ENCODE measurements around the gene ZZZ3.
"Not testable (repeated sequence)": the region's sequence is repeated elsewhere in the genome, so short reads cannot be mapped to it uniquely, and the experiment has no call there.

The ZZZ3 gene

GRCh38 chr1:77716065-77716464 is 33.6 kb upstream of the ZZZ3 start:
- H3K9ac ChIP-seq (ENCODE audit: low read length): no peak overlapping the region
- H4K20me1 ChIP-seq (ENCODE audit: insufficient read depth, low read length): no peaks in the 10 kb centered on the region
- TF ChIP-seq EZH2phosphoT487 (IDR thresholded peaks at IDR 0.05; ENCODE audit: low read depth): no peak
- TF ChIP-seq, protein P1, sequence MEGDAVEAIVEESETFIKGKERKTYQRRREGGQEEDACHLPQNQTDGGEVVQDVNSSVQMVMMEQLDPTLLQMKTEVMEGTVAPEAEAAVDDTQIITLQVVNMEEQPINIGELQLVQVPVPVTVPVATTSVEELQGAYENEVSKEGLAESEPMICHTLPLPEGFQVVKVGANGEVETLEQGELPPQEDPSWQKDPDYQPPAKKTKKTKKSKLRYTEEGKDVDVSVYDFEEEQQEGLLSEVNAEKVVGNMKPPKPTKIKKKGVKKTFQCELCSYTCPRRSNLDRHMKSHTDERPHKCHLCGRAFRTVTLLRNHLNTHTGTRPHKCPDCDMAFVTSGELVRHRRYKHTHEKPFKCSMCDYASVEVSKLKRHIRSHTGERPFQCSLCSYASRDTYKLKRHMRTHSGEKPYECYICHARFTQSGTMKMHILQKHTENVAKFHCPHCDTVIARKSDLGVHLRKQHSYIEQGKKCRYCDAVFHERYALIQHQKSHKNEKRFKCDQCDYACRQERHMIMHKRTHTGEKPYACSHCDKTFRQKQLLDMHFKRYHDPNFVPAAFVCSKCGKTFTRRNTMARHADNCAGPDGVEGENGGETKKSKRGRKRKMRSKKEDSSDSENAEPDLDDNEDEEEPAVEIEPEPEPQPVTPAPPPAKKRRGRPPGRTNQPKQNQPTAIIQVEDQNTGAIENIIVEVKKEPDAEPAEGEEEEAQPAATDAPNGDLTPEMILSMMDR (IDR thresholded peaks at IDR 0.05; ENCODE audit: low read depth, low read length): no peak
- H3K9me3 ChIP-seq (ENCODE audit: insufficient read depth, low read length): no peaks in the 10 kb centered on the region
- no peak overlapping the region for H3K4me2 ChIP-seq (ENCODE audit: low read length)
- H3K36me3 ChIP-seq (replicated peaks; ENCODE audit: low read depth, low read length): peaks cover 11% of the 10 kb centered on the region
- H3K79me2 ChIP-seq (ENCODE audit: low read length): no peaks in the 10 kb centered on the region
- H2AFZ ChIP-seq (ENCODE audit: low read depth, low read length): no peak overlapping the region
- no peaks in the 10 kb centered on the region for H3K27me3 ChIP-seq (ENCODE audit: low read depth, low read length)
- H3K4me3 ChIP-seq (ENCODE audit: low read length): no peak overlapping the region
- H3K4me1 ChIP-seq (ENCODE audit: low read length): no peaks in the 10 kb centered on the region
- H3K27ac ChIP-seq (ENCODE audit: low read length): no peak overlapping the region

- no peak overlapping the region for H2AFZ ChIP-seq (ENCODE audit: low read depth, low read length)
- H3K9ac ChIP-seq (ENCODE audit: low read length): no peak overlapping the region
- H3K4me1 ChIP-seq (ENCODE audit: low read length): no peaks in the 10 kb centered on the region
- H3K79me2 ChIP-seq (ENCODE audit: low read length): no peaks in the 10 kb centered on the region
- TF ChIP-seq, protein P1 (IDR thresholded peaks at IDR 0.05; ENCODE audit: low read depth, low read length): no peak
- TF ChIP-seq EZH2phosphoT487 (IDR thresholded peaks at IDR 0.05; ENCODE audit: low read depth): no peak
- peaks cover 4% of the 10 kb centered on the region for H3K36me3 ChIP-seq (replicated peaks; ENCODE audit: low read depth, low read length)
- no peak overlapping the region for H3K27ac ChIP-seq (ENCODE audit: low read length)
- H4K20me1 ChIP-seq (ENCODE audit: insufficient read depth, low read length): no peaks in the 10 kb centered on the region
- no peak overlapping the region for H3K4me2 ChIP-seq (ENCODE audit: low read length)
- H3K4me3 ChIP-seq (ENCODE audit: low read length): no peak overlapping the region
- no peaks in the 10 kb centered on the region for H3K9me3 ChIP-seq (ENCODE audit: insufficient read depth, low read length)
- H3K27me3 ChIP-seq (ENCODE audit: low read depth, low read length): no peaks in the 10 kb centered on the region
These were observed 27.3 kb upstream of the ZZZ3 start for GRCh38 chr1:77709727-77710126.

DNA sequence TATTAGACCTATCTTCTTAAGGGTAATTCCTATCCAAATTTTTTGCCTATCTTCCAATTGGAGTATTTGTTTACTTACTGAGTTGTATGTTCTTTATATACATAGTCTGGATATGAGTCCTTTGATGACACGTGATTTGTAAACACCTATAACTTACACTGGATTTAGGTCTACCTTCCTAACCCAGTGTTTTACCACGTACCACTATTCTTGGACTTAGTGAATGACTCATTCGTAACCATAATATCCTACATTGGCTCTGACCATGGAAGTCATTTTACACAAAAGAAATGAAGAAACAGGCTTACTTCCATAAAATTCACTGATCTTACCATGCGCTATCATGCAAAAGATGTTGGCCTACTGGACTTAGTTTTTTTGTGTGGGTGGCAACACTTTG is 23.9 kb upstream of the ZZZ3 start:
- peaks cover 4% of the 10 kb centered on the region for H3K36me3 ChIP-seq (replicated peaks; ENCODE audit: low read depth, low read length)
- TF ChIP-seq EZH2phosphoT487 (IDR thresholded peaks at IDR 0.05; ENCODE audit: low read depth): no peak
- TF ChIP-seq, protein P1 (IDR thresholded peaks at IDR 0.05; ENCODE audit: low read depth, low read length): no peak
- H3K27ac ChIP-seq (ENCODE audit: low read length): no peak overlapping the region
- no peaks in the 10 kb centered on the region for H3K4me1 ChIP-seq (ENCODE audit: low read length)
- no peak overlapping the region for H3K4me3 ChIP-seq (ENCODE audit: low read length)
- H3K79me2 ChIP-seq (ENCODE audit: low read length): no peaks in the 10 kb centered on the region
- no peaks in the 10 kb centered on the region for H3K27me3 ChIP-seq (ENCODE audit: low read depth, low read length)
- H4K20me1 ChIP-seq (ENCODE audit: insufficient read depth, low read length): no peaks in the 10 kb centered on the region
- no peak overlapping the region for H3K4me2 ChIP-seq (ENCODE audit: low read length)
- no peak overlapping the region for H3K9ac ChIP-seq (ENCODE audit: low read length)
- H3K9me3 ChIP-seq (ENCODE audit: insufficient read depth, low read length): no peaks in the 10 kb centered on the region
- H2AFZ ChIP-seq (ENCODE audit: low read depth, low read length): no peak overlapping the region

GRCh38 chr1:77704736-77705135 is 22.3 kb upstream of the ZZZ3 start:
- H3K4me2 ChIP-seq (ENCODE audit: low read length): no peak overlapping the region
- TF ChIP-seq, protein P1 (IDR thresholded peaks at IDR 0.05; ENCODE audit: low read depth, low read length): no peak
- H3K36me3 ChIP-seq (replicated peaks; ENCODE audit: low read depth, low read length): no peaks in the 10 kb centered on the region
- no peaks in the 10 kb centered on the region for H3K9me3 ChIP-seq (ENCODE audit: insufficient read depth, low read length)
- H4K20me1 ChIP-seq (ENCODE audit: insufficient read depth, low read length): no peaks in the 10 kb centered on the region
- H2AFZ ChIP-seq (ENCODE audit: low read depth, low read length): no peak overlapping the region
- H3K4me1 ChIP-seq (ENCODE audit: low read length): no peaks in the 10 kb centered on the region
- no peaks in the 10 kb centered on the region for H3K79me2 ChIP-seq (ENCODE audit: low read length)
- no peaks in the 10 kb centered on the region for H3K27me3 ChIP-seq (ENCODE audit: low read depth, low read length)
- no peak overlapping the region for H3K9ac ChIP-seq (ENCODE audit: low read length)
- no peak overlapping the region for H3K27ac ChIP-seq (ENCODE audit: low read length)
- no peak overlapping the region for H3K4me3 ChIP-seq (ENCODE audit: low read length)

DNA sequence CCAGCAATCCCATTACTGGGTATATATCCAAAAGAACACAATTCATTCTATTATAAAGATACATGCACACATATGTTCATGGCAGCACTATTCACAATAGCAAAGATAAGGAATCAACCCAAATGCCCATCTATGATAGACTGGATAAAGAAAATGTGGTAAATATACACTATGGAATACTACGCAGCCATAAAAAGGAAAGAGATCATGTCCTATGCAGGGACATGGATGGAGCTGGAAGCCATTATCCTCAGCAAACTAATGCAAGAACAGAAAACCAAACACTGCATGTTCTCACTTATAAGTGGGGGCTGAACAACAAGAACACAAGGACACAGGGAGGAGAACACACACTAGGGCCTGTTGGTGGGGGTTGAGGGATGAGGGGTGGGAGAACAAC is 17.2 kb upstream of the ZZZ3 start:
- not testable (repeated sequence) for H4K20me1 ChIP-seq (ENCODE audit: insufficient read depth, low read length); H3K36me3 ChIP-seq (replicated peaks; ENCODE audit: low read depth, low read length); H3K4me3 ChIP-seq (ENCODE audit: low read length); H3K79me2 ChIP-seq (ENCODE audit: low read length); H3K4me2 ChIP-seq (ENCODE audit: low read length); H2AFZ ChIP-seq (ENCODE audit: low read depth, low read length); H3K4me1 ChIP-seq (ENCODE audit: low read length); H3K27ac ChIP-seq (ENCODE audit: low read length); H3K9ac ChIP-seq (ENCODE audit: low read length); H3K9me3 ChIP-seq (ENCODE audit: insufficient read depth, low read length); H3K27me3 ChIP-seq (ENCODE audit: low read depth, low read length)
